DLD1 (cell line): ENCODE measurements around the gene BLM.

ENCODE experiments used
- in situ Hi-C: cut with HindIII; loops from 2 replicates; pipeline ENCODE4 v1.10.0; 2017; ENCODE audit warnings: low sequenced_read_pairs

The BLM gene

GRCh38 chr15:90780916-90781315, 63.8 kb downstream of the BLM start:
- in situ Hi-C loops: no loop called here

GRCh38 chr15:90782442-90782841, 65.3 kb downstream of the BLM start:
- in situ Hi-C loops: no loop called here

- in situ Hi-C loops: no loop called here
Observed at GRCh38 chr15:90787881-90788280, 70.7 kb downstream of the BLM start.

- in situ Hi-C loops: no loop called here
Observed at GRCh38 chr15:90789462-90789861, 72.3 kb downstream of the BLM start.

- in situ Hi-C loops: no loop called here
Observed at GRCh38 chr15:90790057-90790456, 72.9 kb downstream of the BLM start.

- in situ Hi-C loops: no loop called here
Observed at GRCh38 chr15:90790561-90790960, 73.4 kb downstream of the BLM start.

- in situ Hi-C loops: no loop called here
Observed at GRCh38 chr15:90794538-90794937, 77.4 kb downstream of the BLM start.

- in situ Hi-C loops: no loop called here
Observed at GRCh38 chr15:90799639-90800170, 82.6 kb downstream of the BLM start.

GRCh38 chr15:90801803-90802202, 84.7 kb downstream of the BLM start:
- in situ Hi-C loops: no loop called here

- in situ Hi-C loops: no loop called here
Observed at GRCh38 chr15:90807074-90807785, 90.1 kb downstream of the BLM start.

- in situ Hi-C loops: no loop called here
Observed at GRCh38 chr15:90807786-90808086, 90.6 kb downstream of the BLM start.

- in situ Hi-C loops: no loop called here
Observed at GRCh38 chr15:90808517-90809235, 91.5 kb downstream of the BLM start.

- in situ Hi-C loops: no loop called here
Observed at GRCh38 chr15:90809536-90809935, 92.4 kb downstream of the BLM start.

- in situ Hi-C loops: no loop called here
Observed at GRCh38 chr15:90810354-90810753, 93.2 kb downstream of the BLM start.

- in situ Hi-C loops: no loop called here
Observed at GRCh38 chr15:90812171-90812957, 95.2 kb downstream of the BLM start.

- in situ Hi-C loops: no loop called here
Observed at GRCh38 chr15:90812958-90813265, 95.8 kb downstream of the BLM start.

- in situ Hi-C loops: no loop called here
Observed at GRCh38 chr15:90813796-90814190, 96.6 kb downstream of the BLM start.

GRCh38 chr15:90814191-90814821, 97.2 kb downstream of the BLM start:
- in situ Hi-C loops: no loop called here

- in situ Hi-C loops: no loop called here
Observed at GRCh38 chr15:90816401-90817116, 99.4 kb downstream of the BLM start.

GRCh38 chr15:90817117-90818057, 100.2 kb downstream of the BLM start:
- in situ Hi-C loops: no loop called here
